Measurements from ENCODE around the gene ID1. TPM values are rescaled to one million over a fixed set of nuclear protein-coding genes. Genes with fewer than 3 reads are reported as not detected.

ID1 gene
- total and polyA plus RNA-seq, 2 of the 13 experiments (the other 11 are each of a cell fraction or from before 2014, with no cell fraction given), result 320 to 419 TPM

- TF ChIP-seq FUBP1 (CRISPR knock-in tag; IDR thresholded peaks at IDR 0.05; ENCODE audit: borderline replicate concordance) (no peak), PATZ1 (CRISPR knock-in tag; IDR thresholded peaks at IDR 0.05) (0 out of 2 replicates have a peak, but pooled peaks have one; percentile 57), ZBTB14 (CRISPR knock-in tag; IDR thresholded peaks at IDR 0.05) (peak; percentile 7; the same call in 1 of the 2 replicates), BATF2 (CRISPR knock-in tag; IDR thresholded peaks at IDR 0.05) (no peak), ZNF251 (CRISPR knock-in tag; IDR thresholded peaks at IDR 0.05) (no peak), ONECUT2 (CRISPR knock-in tag; IDR thresholded peaks at IDR 0.05) (peak; percentile 67; the same call in 1 of the 2 replicates), ZNF772 (CRISPR knock-in tag; IDR thresholded peaks at IDR 0.05) (no peak), ZNF720 (CRISPR knock-in tag; IDR thresholded peaks at IDR 0.05) (no peak), FOXM1 (CRISPR knock-in tag; IDR thresholded peaks at IDR 0.05) (no peak), ARID3A (IDR thresholded peaks at IDR 0.05; ENCODE audit: low read depth, low read length) (peak; percentile 22), SRSF4 (IDR thresholded peaks at IDR 0.05; ENCODE audit: low read depth, low read length, poor library complexity, severe bottlenecking) (peak; percentile 96)
These were observed 2.7 kb downstream of the ID1 start (continued) for GRCh38 chr20:31607640-31608250.

Data from HepG2 (cell line).